Measurements from ENCODE around the gene GALNT14. TPM values are rescaled to one million over a fixed set of nuclear protein-coding genes. Genes with fewer than 3 reads are reported as not detected.

Gene GALNT14
- total and polyA plus RNA-seq, 9 donors = 0.28 to 9.8 (median 1.6) TPM; not detected in 3

- Histone ChIP-seq H3K9me3 (no peaks in the 10 kb centered on the region), H3K4me3 (no peak overlapping the region), H3K4me1 (ENCODE audit: insufficient read depth) (no peaks in the 10 kb centered on the region), H3K27me3 (no peaks in the 10 kb centered on the region), H3K36me3 (no peaks in the 10 kb centered on the region), H3K27ac (no peak overlapping the region)
- no peak for DNase-seq
- intact Hi-C loops (cut with DNase I) = no loop called here
- WGBS, 3 donors = 73 to 76% (median 75%) methylated on average over 5 of the region's 5 CpGs
- TF ChIP-seq EP300 (IDR thresholded peaks at IDR 0.05) (no peak), POLR2A (IDR thresholded peaks at IDR 0.05) (no peak), CTCF (IDR thresholded peaks at IDR 0.05) (no peak)
Observed at GRCh38 chr2:31147645-31148044, 9.4 kb upstream of the GALNT14 start.

- no peak for DNase-seq
- no peaks in the 10 kb centered on the region for H3K9me3 ChIP-seq
- no peaks in the 10 kb centered on the region for H3K36me3 ChIP-seq
- no peaks in the 10 kb centered on the region for H3K27me3 ChIP-seq
- H3K4me3 ChIP-seq = no peak overlapping the region
- 58 to 59% (median 58%) methylated on average over 3 of the region's 3 CpGs for WGBS, 3 donors
- H3K27ac ChIP-seq = no peak overlapping the region
- no peak for TF ChIP-seq EP300 (IDR thresholded peaks at IDR 0.05)
- no peak for TF ChIP-seq POLR2A (IDR thresholded peaks at IDR 0.05)
- TF ChIP-seq CTCF (IDR thresholded peaks at IDR 0.05) = no peak
- peaks cover 5% of the 10 kb centered on the region for H3K4me1 ChIP-seq (ENCODE audit: insufficient read depth)
- intact Hi-C loops (cut with DNase I) = no loop called here
Observed at GRCh38 chr2:31142110-31142509, 3.9 kb upstream of the GALNT14 start.

DNA sequence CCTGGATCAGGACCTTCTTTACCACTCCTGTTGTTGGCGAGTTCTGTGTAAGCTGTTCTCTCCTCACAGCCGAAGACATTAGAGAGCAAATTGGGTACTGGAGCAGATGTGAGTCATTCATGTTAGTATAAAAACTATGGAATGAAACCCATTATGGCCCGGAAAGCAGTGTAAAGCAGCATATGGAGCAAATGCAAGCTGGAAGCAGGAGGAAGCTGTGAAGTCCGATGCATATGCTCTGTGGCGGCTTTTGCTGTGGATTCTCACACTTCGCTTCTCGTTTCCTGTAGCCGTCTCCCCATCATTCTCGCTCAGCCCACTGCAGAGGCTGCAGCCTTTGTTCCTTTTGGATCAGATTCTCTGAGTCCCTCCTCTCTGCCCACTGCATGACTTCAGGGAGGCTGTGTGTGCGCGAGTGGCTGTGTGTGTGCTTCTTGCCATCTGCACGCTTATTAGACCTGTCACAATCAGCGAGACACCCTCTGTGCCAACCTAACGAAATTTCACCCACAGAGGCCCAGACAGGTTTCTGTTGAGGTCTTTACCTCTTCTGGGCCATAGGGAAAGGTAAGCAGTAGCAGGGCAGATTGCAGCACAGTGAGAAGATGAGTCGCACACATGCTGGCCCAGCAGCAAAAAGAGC is 3.3 kb upstream of the GALNT14 start:
- TF ChIP-seq CTCF (IDR thresholded peaks at IDR 0.05) = no peak
- no peak for TF ChIP-seq POLR2A (IDR thresholded peaks at IDR 0.05)
- TF ChIP-seq EP300 (IDR thresholded peaks at IDR 0.05) = no peak
- intact Hi-C loops (cut with DNase I) = no loop called here
- Histone ChIP-seq H3K27ac (no peak overlapping the region), H3K27me3 (no peaks in the 10 kb centered on the region), H3K9me3 (no peaks in the 10 kb centered on the region), H3K4me3 (no peak overlapping the region), H3K4me1 (ENCODE audit: insufficient read depth) (peaks cover 5% of the 10 kb centered on the region), H3K36me3 (no peaks in the 10 kb centered on the region)
- DNase-seq = no peak
- WGBS, 3 donors = 77 to 88% (median 79%) methylated on average over 15 of the region's 15 CpGs

DNA sequence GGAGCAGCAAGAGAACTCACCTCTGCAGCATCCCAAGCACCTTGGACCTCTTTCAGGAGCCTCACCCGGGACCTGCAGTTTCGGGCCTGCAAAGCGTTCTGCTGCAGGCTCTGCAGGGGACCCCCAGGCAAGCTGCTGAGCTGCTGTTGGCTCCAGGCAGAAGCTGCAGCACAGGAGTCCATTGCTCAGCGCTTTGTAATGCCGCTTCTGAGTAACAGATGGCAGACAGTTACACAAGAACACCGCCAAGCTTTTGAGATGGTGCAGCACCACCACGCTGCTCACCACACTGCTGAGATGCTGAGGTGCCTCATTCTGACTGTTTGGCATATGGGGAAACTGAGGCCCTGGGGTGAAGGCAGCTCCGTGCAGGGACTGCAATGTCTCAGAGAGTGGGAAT is 1.9 kb upstream of the GALNT14 start:
- WGBS, 3 donors = 91 to 93% (median 92%) methylated on average over 8 of the region's 8 CpGs
- TF ChIP-seq POLR2A (IDR thresholded peaks at IDR 0.05) (no peak), CTCF (IDR thresholded peaks at IDR 0.05) (no peak), EP300 (IDR thresholded peaks at IDR 0.05) (no peak)

More for the DNA sequence above, 1.9 kb upstream of the GALNT14 start:
- no peak overlapping the region for H3K27ac ChIP-seq
- no peaks in the 10 kb centered on the region for H3K36me3 ChIP-seq
- intact Hi-C loops (cut with DNase I) = no loop called here
- no peak overlapping the region for H3K4me3 ChIP-seq
- no peaks in the 10 kb centered on the region for H3K27me3 ChIP-seq
- peaks cover 5% of the 10 kb centered on the region for H3K4me1 ChIP-seq (ENCODE audit: insufficient read depth)
- DNase-seq = no peak
- no peaks in the 10 kb centered on the region for H3K9me3 ChIP-seq

All from ovary (tissue), 9 donors.